Measurements from ENCODE around the gene NUDT5.

NUDT5 gene

GRCh38 chr10:12187321-12187905 lies 8.3 kb downstream of the NUDT5 start:
- Histone ChIP-seq H3K9me2 (replicated peaks; ENCODE audit: control insufficient read depth, low read length) (no peaks in the 10 kb centered on the region), H3K9me3 (ENCODE audit: control insufficient read depth, insufficient read depth, low read length) (no peaks in the 10 kb centered on the region), H3K27me3 (ENCODE audit: control insufficient read depth, low read length) (no peaks in the 10 kb centered on the region), H3K36me3 (ENCODE audit: control insufficient read depth, low read length) (peaks cover 53% of the 10 kb centered on the region), H3K27ac (ENCODE audit: low read depth, low read length) (no peak overlapping the region), H3K4me1 (ENCODE audit: control insufficient read depth, low read length) (no peaks in the 10 kb centered on the region), H3K4me2 (ENCODE audit: low read length) (no peak overlapping the region), H4K20me1 (ENCODE audit: control insufficient read depth, insufficient read depth, low read depth, low read length) (no peaks in the 10 kb centered on the region; the same call in 1 of the 2 replicates), H3K79me2 (ENCODE audit: control insufficient read depth, low read length) (peaks cover 58% of the 10 kb centered on the region), H3K4me3 (ENCODE audit: low read length) (no peak overlapping the region), H3F3A (ENCODE audit: control insufficient read depth, insufficient read depth) (peaks cover 3% of the 10 kb centered on the region; the same call in 1 of the 2 replicates)
- TF ChIP-seq EZH2phosphoT487 (IDR thresholded peaks at IDR 0.05; ENCODE audit: borderline replicate concordance, low read length), result no peak
- TF ChIP-seq, protein P1, sequence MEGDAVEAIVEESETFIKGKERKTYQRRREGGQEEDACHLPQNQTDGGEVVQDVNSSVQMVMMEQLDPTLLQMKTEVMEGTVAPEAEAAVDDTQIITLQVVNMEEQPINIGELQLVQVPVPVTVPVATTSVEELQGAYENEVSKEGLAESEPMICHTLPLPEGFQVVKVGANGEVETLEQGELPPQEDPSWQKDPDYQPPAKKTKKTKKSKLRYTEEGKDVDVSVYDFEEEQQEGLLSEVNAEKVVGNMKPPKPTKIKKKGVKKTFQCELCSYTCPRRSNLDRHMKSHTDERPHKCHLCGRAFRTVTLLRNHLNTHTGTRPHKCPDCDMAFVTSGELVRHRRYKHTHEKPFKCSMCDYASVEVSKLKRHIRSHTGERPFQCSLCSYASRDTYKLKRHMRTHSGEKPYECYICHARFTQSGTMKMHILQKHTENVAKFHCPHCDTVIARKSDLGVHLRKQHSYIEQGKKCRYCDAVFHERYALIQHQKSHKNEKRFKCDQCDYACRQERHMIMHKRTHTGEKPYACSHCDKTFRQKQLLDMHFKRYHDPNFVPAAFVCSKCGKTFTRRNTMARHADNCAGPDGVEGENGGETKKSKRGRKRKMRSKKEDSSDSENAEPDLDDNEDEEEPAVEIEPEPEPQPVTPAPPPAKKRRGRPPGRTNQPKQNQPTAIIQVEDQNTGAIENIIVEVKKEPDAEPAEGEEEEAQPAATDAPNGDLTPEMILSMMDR (IDR thresholded peaks at IDR 0.05; ENCODE audit: low read depth, low read length, poor library complexity, severe bottlenecking), result no peak

DNA sequence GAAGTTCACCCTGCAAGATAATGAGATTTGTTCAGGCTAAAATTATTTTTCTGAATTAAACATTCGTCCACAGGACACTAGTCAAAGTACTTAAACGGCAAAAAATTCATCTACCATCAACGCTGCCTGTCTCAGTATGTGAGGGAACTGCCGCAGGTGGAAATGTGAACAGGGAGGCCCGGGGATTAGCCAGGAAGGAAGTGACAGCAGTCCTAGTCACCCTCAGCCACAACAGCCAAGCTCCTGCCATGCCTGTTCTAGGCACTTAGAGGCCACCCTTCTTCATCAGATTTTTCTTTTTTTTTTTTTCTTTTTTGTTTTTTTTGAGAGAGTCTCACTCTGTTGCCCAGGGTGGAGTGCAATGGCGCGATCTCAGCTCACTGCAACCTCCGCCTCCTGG lies 9.4 kb downstream of the NUDT5 start:
- Histone ChIP-seq H3K4me2 (ENCODE audit: low read length) (no peak overlapping the region), H3K4me1 (ENCODE audit: control insufficient read depth, low read length) (no peaks in the 10 kb centered on the region), H3K27me3 (ENCODE audit: control insufficient read depth, low read length) (no peaks in the 10 kb centered on the region), H3K36me3 (ENCODE audit: control insufficient read depth, low read length) (peaks cover 50% of the 10 kb centered on the region), H3F3A (ENCODE audit: control insufficient read depth, insufficient read depth) (peaks cover 3% of the 10 kb centered on the region; the same call in 1 of the 2 replicates), H3K79me2 (ENCODE audit: control insufficient read depth, low read length) (peaks cover 48% of the 10 kb centered on the region), H3K9me2 (replicated peaks; ENCODE audit: control insufficient read depth, low read length) (no peaks in the 10 kb centered on the region), H3K27ac (ENCODE audit: low read depth, low read length) (no peak overlapping the region), H3K9me3 (ENCODE audit: control insufficient read depth, insufficient read depth, low read length) (no peaks in the 10 kb centered on the region), H4K20me1 (ENCODE audit: control insufficient read depth, insufficient read depth, low read depth, low read length) (no peaks in the 10 kb centered on the region; the same call in 1 of the 2 replicates), H3K4me3 (ENCODE audit: low read length) (no peak overlapping the region)
- TF ChIP-seq, protein P1 (IDR thresholded peaks at IDR 0.05; ENCODE audit: low read depth, low read length, poor library complexity, severe bottlenecking), result no peak
- TF ChIP-seq EZH2phosphoT487 (IDR thresholded peaks at IDR 0.05; ENCODE audit: borderline replicate concordance, low read length), result no peak

GRCh38 chr10:12184165-12184564 lies 11.5 kb downstream of the NUDT5 start:
- Histone ChIP-seq H3K27me3 (ENCODE audit: control insufficient read depth, low read length) (no peaks in the 10 kb centered on the region), H4K20me1 (ENCODE audit: control insufficient read depth, insufficient read depth, low read depth, low read length) (no peaks in the 10 kb centered on the region; the same call in 1 of the 2 replicates), H3K4me2 (ENCODE audit: low read length) (no peak overlapping the region), H3K9me3 (ENCODE audit: control insufficient read depth, insufficient read depth, low read length) (no peaks in the 10 kb centered on the region), H3K79me2 (ENCODE audit: control insufficient read depth, low read length) (peaks cover 27% of the 10 kb centered on the region), H3F3A (ENCODE audit: control insufficient read depth, insufficient read depth) (peaks cover 3% of the 10 kb centered on the region; the same call in 1 of the 2 replicates), H3K4me1 (ENCODE audit: control insufficient read depth, low read length) (no peaks in the 10 kb centered on the region), H3K27ac (ENCODE audit: low read depth, low read length) (no peak overlapping the region), H3K36me3 (ENCODE audit: control insufficient read depth, low read length) (peaks cover 55% of the 10 kb centered on the region), H3K9me2 (replicated peaks; ENCODE audit: control insufficient read depth, low read length) (no peaks in the 10 kb centered on the region), H3K4me3 (ENCODE audit: low read length) (no peak overlapping the region)
- TF ChIP-seq, protein P1 (IDR thresholded peaks at IDR 0.05; ENCODE audit: low read depth, low read length, poor library complexity, severe bottlenecking), result no peak
- no peak for TF ChIP-seq EZH2phosphoT487 (IDR thresholded peaks at IDR 0.05; ENCODE audit: borderline replicate concordance, low read length)
